ENCODE results near the gene FAM72C.
A peak's percentile ranks its signal among the peaks of the same experiment; 100 is the strongest.
"Not testable (repeated sequence)": the region's sequence is repeated elsewhere in the genome, so short reads cannot be mapped to it uniquely, and the experiment has no call there.

FAM72C gene

GRCh38 chr1:143984721-143985473 is 13.1 kb upstream of the FAM72C start:
- not testable (repeated sequence) for DNase-seq

- not testable (repeated sequence) for DNase-seq
Measured at GRCh38 chr1:143974416-143974815, 2.6 kb upstream of the FAM72C start.

GRCh38 chr1:143973876-143974414 is 2.2 kb upstream of the FAM72C start:
- DNase-seq = not testable (repeated sequence)

GRCh38 chr1:143972753-143973326 is 1.1 kb upstream of the FAM72C start:
- not testable (repeated sequence) for DNase-seq

- DNase-seq = not testable (repeated sequence)
Measured at GRCh38 chr1:143965860-143966259, 5.9 kb downstream of the FAM72C start.

GRCh38 chr1:143964294-143964693 is 7.5 kb downstream of the FAM72C start:
- DNase-seq = not testable (repeated sequence)

- not testable (repeated sequence) for DNase-seq
Measured at GRCh38 chr1:143955930-143956329, 15.9 kb downstream of the FAM72C start.

GRCh38 chr1:143952913-143953312 is 18.9 kb downstream of the FAM72C start:
- DNase-seq = not testable (repeated sequence)

- not testable (repeated sequence) for DNase-seq
Measured at GRCh38 chr1:143951485-143952391, 20.0 kb downstream of the FAM72C start.

- not testable (repeated sequence) for DNase-seq
Measured at GRCh38 chr1:143947749-143948148, 24.0 kb downstream of the FAM72C start.

GRCh38 chr1:143945253-143945652 is 26.5 kb downstream of the FAM72C start:
- not testable (repeated sequence) for DNase-seq

- not testable (repeated sequence) for DNase-seq
Measured at GRCh38 chr1:143944576-143945240, 27.1 kb downstream of the FAM72C start.

- not testable (repeated sequence) for DNase-seq
Measured at GRCh38 chr1:143943319-143943978, 28.3 kb downstream of the FAM72C start.

- not testable (repeated sequence) for DNase-seq
Measured at GRCh38 chr1:143942238-143942860, 29.4 kb downstream of the FAM72C start.

GRCh38 chr1:143939666-143940065 is 32.1 kb downstream of the FAM72C start:
- not testable (repeated sequence) for DNase-seq

- not testable (repeated sequence) for DNase-seq
Measured at GRCh38 chr1:143938922-143939321, 32.9 kb downstream of the FAM72C start.

- DNase-seq = peak; percentile 16
Measured at GRCh38 chr1:143936457-143937115, 35.2 kb downstream of the FAM72C start.

- DNase-seq = not testable (repeated sequence)
Measured at GRCh38 chr1:143919127-143919526, 52.7 kb downstream of the FAM72C start.

GRCh38 chr1:143918552-143918951 is 53.2 kb downstream of the FAM72C start:
- DNase-seq = not testable (repeated sequence)

- DNase-seq = not testable (repeated sequence)
Measured at GRCh38 chr1:143913705-143914104, 58.1 kb downstream of the FAM72C start.

Data from NCI-H1105 treated with DMSO at 0.1 percent for 48 hours (cell line).